Mammary epithelial cell (primary cell): ENCODE results near the gene GPS1.

Experiments used
- EZH2 ChIP-seq: IDR thresholded peaks from 2 replicates; pipeline ENCODE4 v1.6.1; 2012; ENCODE audit warnings: low read length, inconsistent platforms, borderline replicate concordance
- TF ChIP-seq, protein P1 (sequence below), 2 donors: IDR thresholded peaks in 1 of 2; conservative IDR thresholded peaks in 1 of 2; 2 replicates each; pipeline ENCODE4 v1.5.1; 2011 to 2012; ENCODE audit warnings: inconsistent platforms in 2 of 2, low read length in 2 of 2, mild to moderate bottlenecking in 2 of 2, control low read depth in 1 of 2, low read depth in 1 of 2; ENCODE audit not compliant: insufficient read depth in 1 of 2; ENCODE audit errors: extremely low read depth in 1 of 2

DNA sequence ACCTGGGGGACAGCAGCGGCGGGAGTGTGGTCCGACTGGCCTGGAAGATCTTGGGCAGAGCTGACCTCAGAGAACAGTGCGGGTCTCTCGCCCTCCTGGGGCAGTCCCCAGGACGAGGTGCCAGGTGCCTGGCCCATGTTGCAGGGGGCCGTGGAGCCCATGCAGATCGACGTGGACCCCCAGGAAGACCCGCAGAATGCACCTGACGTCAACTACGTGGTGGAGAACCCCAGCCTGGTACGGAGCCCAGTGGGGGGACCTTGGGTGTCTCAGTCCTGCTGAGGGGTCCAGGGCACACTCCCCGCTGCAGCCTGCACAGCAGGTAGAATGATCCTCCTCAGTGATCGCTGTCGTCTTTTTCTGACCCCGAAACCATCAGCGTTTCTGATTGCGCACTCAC lies 1.4 kb downstream of the GPS1 start:
- TF ChIP-seq, protein P1, sequence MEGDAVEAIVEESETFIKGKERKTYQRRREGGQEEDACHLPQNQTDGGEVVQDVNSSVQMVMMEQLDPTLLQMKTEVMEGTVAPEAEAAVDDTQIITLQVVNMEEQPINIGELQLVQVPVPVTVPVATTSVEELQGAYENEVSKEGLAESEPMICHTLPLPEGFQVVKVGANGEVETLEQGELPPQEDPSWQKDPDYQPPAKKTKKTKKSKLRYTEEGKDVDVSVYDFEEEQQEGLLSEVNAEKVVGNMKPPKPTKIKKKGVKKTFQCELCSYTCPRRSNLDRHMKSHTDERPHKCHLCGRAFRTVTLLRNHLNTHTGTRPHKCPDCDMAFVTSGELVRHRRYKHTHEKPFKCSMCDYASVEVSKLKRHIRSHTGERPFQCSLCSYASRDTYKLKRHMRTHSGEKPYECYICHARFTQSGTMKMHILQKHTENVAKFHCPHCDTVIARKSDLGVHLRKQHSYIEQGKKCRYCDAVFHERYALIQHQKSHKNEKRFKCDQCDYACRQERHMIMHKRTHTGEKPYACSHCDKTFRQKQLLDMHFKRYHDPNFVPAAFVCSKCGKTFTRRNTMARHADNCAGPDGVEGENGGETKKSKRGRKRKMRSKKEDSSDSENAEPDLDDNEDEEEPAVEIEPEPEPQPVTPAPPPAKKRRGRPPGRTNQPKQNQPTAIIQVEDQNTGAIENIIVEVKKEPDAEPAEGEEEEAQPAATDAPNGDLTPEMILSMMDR (conservative IDR thresholded peaks at IDR 0.05 in 1 of 2, IDR thresholded peaks at IDR 0.05 in 1 of 2; ENCODE audit: extremely low read depth in 1 of 2, insufficient read depth in 1 of 2, low read depth in 1 of 2, low read length in 2 of 2): no peak
- no peak for TF ChIP-seq EZH2
